GM12874 (cell line): ENCODE data around the gene SETBP1.

Experiments
- TF ChIP-seq, protein P1 (sequence below): IDR thresholded peaks from 2 replicates; pipeline ENCODE4 v1.5.1; 2011; ENCODE audit warnings: low read depth, mild to moderate bottlenecking, control low read depth, low read length, moderate library complexity; ENCODE audit not compliant: insufficient read depth

Gene SETBP1

DNA sequence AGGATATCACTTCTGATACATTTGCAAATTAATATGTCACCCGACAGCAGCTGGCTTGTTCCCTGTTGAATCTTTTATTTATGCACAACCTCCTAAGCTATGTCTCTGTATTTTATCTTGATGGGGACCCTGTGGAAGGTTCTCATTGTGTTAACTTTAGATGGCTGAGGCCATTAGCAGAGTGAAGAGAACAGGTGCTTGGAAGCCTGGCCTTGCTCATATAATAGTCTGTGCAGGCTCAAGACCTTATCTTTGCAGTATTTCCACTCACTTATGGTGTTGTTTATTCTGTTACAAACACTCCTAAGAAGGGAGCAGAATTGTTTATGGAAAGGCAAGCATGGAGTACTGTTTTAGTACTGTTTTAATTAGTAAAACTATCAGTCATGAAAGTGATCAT, 107.6 kb downstream of the SETBP1 start:
- TF ChIP-seq, protein P1, sequence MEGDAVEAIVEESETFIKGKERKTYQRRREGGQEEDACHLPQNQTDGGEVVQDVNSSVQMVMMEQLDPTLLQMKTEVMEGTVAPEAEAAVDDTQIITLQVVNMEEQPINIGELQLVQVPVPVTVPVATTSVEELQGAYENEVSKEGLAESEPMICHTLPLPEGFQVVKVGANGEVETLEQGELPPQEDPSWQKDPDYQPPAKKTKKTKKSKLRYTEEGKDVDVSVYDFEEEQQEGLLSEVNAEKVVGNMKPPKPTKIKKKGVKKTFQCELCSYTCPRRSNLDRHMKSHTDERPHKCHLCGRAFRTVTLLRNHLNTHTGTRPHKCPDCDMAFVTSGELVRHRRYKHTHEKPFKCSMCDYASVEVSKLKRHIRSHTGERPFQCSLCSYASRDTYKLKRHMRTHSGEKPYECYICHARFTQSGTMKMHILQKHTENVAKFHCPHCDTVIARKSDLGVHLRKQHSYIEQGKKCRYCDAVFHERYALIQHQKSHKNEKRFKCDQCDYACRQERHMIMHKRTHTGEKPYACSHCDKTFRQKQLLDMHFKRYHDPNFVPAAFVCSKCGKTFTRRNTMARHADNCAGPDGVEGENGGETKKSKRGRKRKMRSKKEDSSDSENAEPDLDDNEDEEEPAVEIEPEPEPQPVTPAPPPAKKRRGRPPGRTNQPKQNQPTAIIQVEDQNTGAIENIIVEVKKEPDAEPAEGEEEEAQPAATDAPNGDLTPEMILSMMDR, result no peak

DNA sequence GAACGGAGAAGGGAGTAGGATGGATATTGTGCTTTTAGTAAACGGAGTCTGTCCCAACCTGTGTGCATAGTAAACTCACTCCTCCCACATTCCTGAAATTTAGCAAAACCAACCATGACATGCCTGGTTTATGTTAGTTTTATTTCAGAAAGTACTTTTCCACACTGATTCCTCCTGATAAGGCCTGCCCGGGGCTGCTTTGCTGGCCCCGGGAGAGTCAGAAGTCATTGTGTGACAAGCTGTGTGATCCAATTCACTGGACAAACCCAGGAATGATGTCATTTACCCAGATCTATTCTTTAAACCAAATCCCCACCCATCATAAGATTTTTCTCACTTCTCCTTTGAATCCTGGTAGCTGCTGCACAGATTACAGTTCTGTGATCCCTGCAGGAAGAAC, 109.0 kb downstream of the SETBP1 start:
- TF ChIP-seq, protein P1, result no peak

DNA sequence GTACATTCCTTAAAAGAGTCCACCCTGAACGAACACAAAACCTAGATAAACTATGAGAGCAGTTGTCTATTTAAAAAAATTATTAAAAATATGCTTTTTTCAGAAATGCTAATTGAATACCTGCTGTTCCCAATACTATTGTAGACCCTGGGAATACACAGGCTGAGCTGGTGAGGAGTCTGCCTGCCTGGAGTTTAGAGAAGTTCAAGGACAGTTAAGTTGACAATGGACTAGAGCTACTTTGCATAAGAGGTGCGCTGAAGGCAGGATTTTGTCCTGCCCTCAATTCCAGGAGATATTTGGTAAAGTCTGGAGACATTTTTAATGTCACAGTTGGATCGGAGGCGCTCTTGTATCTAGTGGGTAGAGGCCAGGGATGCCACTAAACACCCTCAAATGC, 110.2 kb downstream of the SETBP1 start:
- TF ChIP-seq, protein P1, result no peak

- TF ChIP-seq, protein P1, result no peak
Measured at GRCh38 chr18:44791520-44791919, 110.8 kb downstream of the SETBP1 start.

DNA sequence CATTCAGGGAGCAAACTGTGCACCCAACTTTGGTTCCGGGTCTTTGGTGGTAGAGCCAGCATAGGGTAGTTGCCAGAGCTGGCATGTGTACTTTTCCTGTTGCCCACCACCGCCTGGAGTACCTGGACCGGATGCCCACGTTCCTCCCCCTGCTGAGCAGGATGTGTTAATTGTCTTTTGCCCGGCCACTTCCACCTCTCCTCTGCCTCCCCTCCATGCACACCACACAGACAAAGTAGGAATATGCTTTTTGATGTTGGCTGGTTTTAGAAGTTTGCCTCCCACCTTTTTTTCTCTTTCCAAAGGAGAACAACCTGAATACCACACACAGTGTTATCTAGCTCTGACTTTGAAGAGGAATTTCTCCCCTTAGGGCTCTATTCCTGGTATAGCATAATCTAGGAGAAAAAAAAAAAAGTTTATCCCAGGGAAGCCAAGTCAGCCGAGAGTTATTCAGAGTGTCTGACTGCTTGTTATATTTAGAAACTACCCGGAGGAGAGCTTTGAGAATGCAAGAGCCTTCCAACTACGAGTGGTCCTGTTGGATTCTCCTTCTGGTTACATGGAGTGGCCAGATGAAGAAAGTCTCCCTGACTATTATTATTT, 111.9 kb downstream of the SETBP1 start:
- TF ChIP-seq, protein P1, result no peak

DNA sequence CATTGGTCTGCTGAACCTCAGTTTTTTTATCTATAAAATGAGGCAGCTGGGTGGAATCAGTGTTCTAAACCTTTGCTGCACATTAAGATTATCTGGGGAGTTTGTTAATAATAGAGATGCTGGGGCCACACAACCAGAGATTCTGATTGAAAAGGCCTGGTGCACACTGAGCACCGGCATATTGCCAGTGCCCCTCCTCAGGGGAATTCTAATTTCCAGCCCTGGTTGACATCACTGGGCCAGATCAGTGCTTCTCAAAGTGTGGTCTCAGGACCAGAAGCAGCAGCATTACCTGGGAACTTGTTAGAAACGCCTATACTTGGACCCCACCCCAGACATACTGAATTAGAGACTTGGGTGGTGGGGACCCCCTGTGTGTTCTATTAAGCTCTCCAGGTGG, 112.5 kb downstream of the SETBP1 start:
- TF ChIP-seq, protein P1, result no peak

DNA sequence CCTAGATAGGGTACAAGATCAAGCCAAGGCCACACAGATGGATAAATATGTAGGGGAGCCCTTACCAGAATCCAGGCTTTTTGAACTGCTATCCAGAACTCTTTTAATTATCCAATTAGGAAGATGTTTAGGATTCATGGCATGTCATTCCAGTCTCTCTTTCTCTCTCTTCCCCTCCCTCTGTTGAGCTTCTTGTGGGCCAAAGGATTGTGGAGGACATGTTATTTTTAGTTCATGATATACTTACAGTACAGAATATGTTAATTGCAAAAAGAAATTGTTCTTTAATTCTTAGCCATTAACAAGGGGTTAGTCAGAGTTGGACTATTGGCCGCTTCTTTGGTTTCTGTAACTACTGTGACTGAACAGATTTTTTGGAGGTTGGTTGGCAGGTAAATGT, 113.0 kb downstream of the SETBP1 start:
- TF ChIP-seq, protein P1, result no peak
